Measurements from ENCODE around the gene KLHL29. TPM values are rescaled to one million over a fixed set of nuclear protein-coding genes. Genes with fewer than 3 reads are reported as not detected.

Gene KLHL29
- polyA plus RNA-seq, 1 of the 3 experiments (the other 2 are of a cell fraction), result 4.6 TPM

DNA sequence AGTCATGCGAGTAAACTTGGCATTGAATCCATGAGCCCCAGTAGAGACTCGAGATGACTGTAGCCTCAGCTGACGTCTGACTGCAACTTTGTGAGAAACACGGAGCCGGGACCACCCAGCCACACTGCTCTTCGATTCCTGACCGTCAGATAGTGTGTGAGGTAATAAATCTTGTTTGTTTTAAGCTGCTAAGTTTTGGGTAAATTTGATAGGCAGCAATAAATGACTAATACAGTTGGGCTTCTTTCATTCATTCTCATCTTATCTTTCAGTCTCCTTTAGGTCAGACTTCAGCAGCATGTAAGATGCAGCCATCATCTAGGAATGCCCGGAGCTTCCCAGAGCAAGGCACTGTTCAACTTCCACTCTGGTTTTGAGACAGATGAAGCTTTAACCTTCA is 8.0 kb upstream of the KLHL29 start:
- DNase-seq, result no peak

More for the DNA sequence above, 8.0 kb upstream of the KLHL29 start:
- Histone ChIP-seq H3K79me2 (ENCODE audit: insufficient read depth) (no peaks in the 10 kb centered on the region), H3F3A (replicated peaks; ENCODE audit: insufficient read depth) (no peaks in the 10 kb centered on the region), H3K9me3 (no peaks in the 10 kb centered on the region), H3K4me1 (ENCODE audit: control insufficient read depth in 1 of 2, insufficient read depth in 2 of 2, low read depth in 1 of 2, low read length in 1 of 2) (peaks cover 7 to 9% of the 10 kb centered on the region in 2 experiments; a peak in 2 of 4 replicates), H3K9me2 (no peaks in the 10 kb centered on the region), H2AFZ (ENCODE audit: low read depth) (no peak overlapping the region), H3K36me3 (replicated peaks in 1 of 2; ENCODE audit: control insufficient read depth in 1 of 2, insufficient read depth in 2 of 2, low read length in 1 of 2) (no peaks in the 10 kb centered on the region), H4K20me1 (ENCODE audit: insufficient read depth) (no peaks in the 10 kb centered on the region), H3K4me2 (no peak overlapping the region), H3K9ac (no peak overlapping the region), H3K27me3 (ENCODE audit: insufficient read depth) (no peaks in the 10 kb centered on the region), H3K4me3 (ENCODE audit: low read depth in 2 of 2, low read length in 1 of 2) (no peak overlapping the region), H3K27ac (ENCODE audit: low read depth in 2 of 2, low read length in 1 of 2) (no peak overlapping the region)
- 69% methylated on average over 8 of the region's 8 CpGs for WGBS (ENCODE audit: low lambda C conversion rate)
- CTCF ChIA-PET, result interaction anchor here (0.6 kb wide), 1 partner anchor 27 kb away, joined by 3 read pairs; no protein-coding TSS in a partner anchor
- TF ChIP-seq, protein P1, sequence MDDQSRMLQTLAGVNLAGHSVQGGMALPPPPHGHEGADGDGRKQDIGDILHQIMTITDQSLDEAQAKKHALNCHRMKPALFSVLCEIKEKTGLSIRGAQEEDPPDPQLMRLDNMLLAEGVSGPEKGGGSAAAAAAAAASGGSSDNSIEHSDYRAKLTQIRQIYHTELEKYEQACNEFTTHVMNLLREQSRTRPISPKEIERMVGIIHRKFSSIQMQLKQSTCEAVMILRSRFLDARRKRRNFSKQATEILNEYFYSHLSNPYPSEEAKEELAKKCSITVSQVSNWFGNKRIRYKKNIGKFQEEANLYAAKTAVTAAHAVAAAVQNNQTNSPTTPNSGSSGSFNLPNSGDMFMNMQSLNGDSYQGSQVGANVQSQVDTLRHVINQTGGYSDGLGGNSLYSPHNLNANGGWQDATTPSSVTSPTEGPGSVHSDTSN (IDR thresholded peaks at IDR 0.05), result no peak
- TF ChIP-seq JUND (IDR thresholded peaks at IDR 0.05) (no peak), MXI1 (IDR thresholded peaks at IDR 0.05; ENCODE audit: low read depth, low read length) (no peak), RFX5 (IDR thresholded peaks at IDR 0.05; ENCODE audit: low read length) (no peak), NRF1 (IDR thresholded peaks at IDR 0.05; ENCODE audit: low read depth, low read length) (no peak), NFIC (IDR thresholded peaks at IDR 0.05; ENCODE audit: borderline replicate concordance) (no peak), TCF12 (IDR thresholded peaks at IDR 0.05) (no peak), FOXJ3 (CRISPR knock-in tag; IDR thresholded peaks at IDR 0.05) (no peak), ELF1 (IDR thresholded peaks at IDR 0.05) (no peak)
- TF ChIP-seq, protein P2, sequence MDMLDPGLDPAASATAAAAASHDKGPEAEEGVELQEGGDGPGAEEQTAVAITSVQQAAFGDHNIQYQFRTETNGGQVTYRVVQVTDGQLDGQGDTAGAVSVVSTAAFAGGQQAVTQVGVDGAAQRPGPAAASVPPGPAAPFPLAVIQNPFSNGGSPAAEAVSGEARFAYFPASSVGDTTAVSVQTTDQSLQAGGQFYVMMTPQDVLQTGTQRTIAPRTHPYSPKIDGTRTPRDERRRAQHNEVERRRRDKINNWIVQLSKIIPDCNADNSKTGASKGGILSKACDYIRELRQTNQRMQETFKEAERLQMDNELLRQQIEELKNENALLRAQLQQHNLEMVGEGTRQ (IDR thresholded peaks at IDR 0.05; ENCODE audit: borderline replicate concordance, low read depth, low read length), result no peak
- TF ChIP-seq, protein P3, sequence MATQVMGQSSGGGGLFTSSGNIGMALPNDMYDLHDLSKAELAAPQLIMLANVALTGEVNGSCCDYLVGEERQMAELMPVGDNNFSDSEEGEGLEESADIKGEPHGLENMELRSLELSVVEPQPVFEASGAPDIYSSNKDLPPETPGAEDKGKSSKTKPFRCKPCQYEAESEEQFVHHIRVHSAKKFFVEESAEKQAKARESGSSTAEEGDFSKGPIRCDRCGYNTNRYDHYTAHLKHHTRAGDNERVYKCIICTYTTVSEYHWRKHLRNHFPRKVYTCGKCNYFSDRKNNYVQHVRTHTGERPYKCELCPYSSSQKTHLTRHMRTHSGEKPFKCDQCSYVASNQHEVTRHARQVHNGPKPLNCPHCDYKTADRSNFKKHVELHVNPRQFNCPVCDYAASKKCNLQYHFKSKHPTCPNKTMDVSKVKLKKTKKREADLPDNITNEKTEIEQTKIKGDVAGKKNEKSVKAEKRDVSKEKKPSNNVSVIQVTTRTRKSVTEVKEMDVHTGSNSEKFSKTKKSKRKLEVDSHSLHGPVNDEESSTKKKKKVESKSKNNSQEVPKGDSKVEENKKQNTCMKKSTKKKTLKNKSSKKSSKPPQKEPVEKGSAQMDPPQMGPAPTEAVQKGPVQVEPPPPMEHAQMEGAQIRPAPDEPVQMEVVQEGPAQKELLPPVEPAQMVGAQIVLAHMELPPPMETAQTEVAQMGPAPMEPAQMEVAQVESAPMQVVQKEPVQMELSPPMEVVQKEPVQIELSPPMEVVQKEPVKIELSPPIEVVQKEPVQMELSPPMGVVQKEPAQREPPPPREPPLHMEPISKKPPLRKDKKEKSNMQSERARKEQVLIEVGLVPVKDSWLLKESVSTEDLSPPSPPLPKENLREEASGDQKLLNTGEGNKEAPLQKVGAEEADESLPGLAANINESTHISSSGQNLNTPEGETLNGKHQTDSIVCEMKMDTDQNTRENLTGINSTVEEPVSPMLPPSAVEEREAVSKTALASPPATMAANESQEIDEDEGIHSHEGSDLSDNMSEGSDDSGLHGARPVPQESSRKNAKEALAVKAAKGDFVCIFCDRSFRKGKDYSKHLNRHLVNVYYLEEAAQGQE (IDR thresholded peaks at IDR 0.05; ENCODE audit: low read depth, low read length), result no peak
- TF ChIP-seq, protein P4, sequence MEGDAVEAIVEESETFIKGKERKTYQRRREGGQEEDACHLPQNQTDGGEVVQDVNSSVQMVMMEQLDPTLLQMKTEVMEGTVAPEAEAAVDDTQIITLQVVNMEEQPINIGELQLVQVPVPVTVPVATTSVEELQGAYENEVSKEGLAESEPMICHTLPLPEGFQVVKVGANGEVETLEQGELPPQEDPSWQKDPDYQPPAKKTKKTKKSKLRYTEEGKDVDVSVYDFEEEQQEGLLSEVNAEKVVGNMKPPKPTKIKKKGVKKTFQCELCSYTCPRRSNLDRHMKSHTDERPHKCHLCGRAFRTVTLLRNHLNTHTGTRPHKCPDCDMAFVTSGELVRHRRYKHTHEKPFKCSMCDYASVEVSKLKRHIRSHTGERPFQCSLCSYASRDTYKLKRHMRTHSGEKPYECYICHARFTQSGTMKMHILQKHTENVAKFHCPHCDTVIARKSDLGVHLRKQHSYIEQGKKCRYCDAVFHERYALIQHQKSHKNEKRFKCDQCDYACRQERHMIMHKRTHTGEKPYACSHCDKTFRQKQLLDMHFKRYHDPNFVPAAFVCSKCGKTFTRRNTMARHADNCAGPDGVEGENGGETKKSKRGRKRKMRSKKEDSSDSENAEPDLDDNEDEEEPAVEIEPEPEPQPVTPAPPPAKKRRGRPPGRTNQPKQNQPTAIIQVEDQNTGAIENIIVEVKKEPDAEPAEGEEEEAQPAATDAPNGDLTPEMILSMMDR (IDR thresholded peaks at IDR 0.05), result no peak
- POLR2A ChIA-PET, result no interaction called here

Data from SK-N-SH (cell line).